SK-N-SH (cell line): Measurements from ENCODE around the gene SCN8A.

Source experiments
- FOXM1 ChIP-seq: IDR thresholded peaks from 2 replicates; pipeline ENCODE4 v1.4.0; 2012; ENCODE audit warnings: low read depth, mild to moderate bottlenecking
- TF ChIP-seq, protein P1 (sequence below): fragments of 200-600 bp; sonication (generic); IDR thresholded peaks from 2 replicates; pipeline ENCODE4 v1.6.1; 2017; ENCODE audit warnings: antibody characterized with exemption, mild to moderate bottlenecking, moderate library complexity

DNA sequence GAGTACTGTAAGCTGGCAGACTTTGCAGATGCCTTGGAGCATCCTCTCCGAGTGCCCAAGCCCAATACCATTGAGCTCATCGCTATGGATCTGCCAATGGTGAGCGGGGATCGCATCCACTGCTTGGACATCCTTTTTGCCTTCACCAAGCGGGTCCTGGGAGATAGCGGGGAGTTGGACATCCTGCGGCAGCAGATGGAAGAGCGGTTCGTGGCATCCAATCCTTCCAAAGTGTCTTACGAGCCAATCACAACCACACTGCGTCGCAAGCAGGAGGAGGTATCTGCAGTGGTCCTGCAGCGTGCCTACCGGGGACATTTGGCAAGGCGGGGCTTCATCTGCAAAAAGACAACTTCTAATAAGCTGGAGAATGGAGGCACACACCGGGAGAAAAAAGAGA is 215.9 kb downstream of the SCN8A start:
- TF ChIP-seq, protein P1, sequence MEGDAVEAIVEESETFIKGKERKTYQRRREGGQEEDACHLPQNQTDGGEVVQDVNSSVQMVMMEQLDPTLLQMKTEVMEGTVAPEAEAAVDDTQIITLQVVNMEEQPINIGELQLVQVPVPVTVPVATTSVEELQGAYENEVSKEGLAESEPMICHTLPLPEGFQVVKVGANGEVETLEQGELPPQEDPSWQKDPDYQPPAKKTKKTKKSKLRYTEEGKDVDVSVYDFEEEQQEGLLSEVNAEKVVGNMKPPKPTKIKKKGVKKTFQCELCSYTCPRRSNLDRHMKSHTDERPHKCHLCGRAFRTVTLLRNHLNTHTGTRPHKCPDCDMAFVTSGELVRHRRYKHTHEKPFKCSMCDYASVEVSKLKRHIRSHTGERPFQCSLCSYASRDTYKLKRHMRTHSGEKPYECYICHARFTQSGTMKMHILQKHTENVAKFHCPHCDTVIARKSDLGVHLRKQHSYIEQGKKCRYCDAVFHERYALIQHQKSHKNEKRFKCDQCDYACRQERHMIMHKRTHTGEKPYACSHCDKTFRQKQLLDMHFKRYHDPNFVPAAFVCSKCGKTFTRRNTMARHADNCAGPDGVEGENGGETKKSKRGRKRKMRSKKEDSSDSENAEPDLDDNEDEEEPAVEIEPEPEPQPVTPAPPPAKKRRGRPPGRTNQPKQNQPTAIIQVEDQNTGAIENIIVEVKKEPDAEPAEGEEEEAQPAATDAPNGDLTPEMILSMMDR = no peak
- no peak for TF ChIP-seq FOXM1
